Panc1 (cell line): Measurements from ENCODE around the gene MAT2A.

Experiments
- POLR2AphosphoS5 ChIP-seq: IDR thresholded peaks from 2 replicates; pipeline ENCODE4 v1.6.1; 2012; ENCODE audit warnings: mild to moderate bottlenecking, low read depth, low read length, moderate library complexity
- TCF7L2 ChIP-seq: IDR thresholded peaks from 2 replicates; pipeline ENCODE4 v1.6.1; 2011; ENCODE audit warnings: mild to moderate bottlenecking, low read depth, low read length, inconsistent platforms
- TF ChIP-seq, protein P1 (sequence below): fragments of 450-650 bp; IDR thresholded peaks from 2 replicates; pipeline ENCODE4 v1.5.1; 2017; ENCODE audit warnings: mild to moderate bottlenecking

DNA sequence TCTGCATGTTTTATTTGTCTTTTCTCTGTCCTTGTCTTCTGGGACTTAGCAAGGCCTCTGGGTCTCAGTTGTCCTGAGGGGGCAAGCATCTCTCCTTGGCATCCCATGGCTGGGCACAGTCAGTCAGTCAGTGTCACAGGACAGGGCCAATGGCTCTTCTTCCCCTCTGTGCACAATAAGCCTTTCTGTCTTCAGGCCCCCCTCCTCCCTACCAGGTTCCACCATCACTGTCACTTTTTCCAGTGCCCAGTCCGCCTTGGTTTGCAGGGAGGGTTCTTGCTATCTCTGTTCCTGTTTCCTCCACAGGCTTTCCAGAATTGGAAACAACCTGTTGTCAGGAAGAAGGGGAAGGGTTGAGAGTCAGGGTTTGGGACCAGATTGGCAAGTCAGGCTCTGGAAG is 43.5 kb downstream of the MAT2A start:
- TF ChIP-seq, protein P1, sequence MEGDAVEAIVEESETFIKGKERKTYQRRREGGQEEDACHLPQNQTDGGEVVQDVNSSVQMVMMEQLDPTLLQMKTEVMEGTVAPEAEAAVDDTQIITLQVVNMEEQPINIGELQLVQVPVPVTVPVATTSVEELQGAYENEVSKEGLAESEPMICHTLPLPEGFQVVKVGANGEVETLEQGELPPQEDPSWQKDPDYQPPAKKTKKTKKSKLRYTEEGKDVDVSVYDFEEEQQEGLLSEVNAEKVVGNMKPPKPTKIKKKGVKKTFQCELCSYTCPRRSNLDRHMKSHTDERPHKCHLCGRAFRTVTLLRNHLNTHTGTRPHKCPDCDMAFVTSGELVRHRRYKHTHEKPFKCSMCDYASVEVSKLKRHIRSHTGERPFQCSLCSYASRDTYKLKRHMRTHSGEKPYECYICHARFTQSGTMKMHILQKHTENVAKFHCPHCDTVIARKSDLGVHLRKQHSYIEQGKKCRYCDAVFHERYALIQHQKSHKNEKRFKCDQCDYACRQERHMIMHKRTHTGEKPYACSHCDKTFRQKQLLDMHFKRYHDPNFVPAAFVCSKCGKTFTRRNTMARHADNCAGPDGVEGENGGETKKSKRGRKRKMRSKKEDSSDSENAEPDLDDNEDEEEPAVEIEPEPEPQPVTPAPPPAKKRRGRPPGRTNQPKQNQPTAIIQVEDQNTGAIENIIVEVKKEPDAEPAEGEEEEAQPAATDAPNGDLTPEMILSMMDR = no peak
- TF ChIP-seq POLR2AphosphoS5 = no peak
- no peak for TF ChIP-seq TCF7L2
